Measurements from ENCODE around the gene TRIM66.

DNA sequence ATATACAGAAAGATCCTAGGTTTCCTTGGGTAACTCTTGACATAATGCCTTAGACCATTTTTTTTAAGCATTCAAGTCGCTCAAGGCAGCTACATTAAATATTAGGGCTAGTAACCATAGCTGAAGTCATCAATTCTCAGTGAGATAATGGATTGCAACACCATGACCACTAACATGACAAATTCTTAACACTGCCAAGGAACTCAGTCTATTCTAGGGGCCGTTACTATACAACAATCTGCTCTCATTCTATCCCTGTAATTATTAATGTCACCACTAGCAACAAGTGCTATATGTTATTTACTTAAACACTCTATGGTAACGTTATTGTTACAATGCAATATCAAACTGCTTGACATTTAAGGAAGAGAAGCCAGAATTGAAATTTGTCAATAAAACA lies 85.3 kb downstream of the TRIM66 start:
- TF ChIP-seq, protein P1, sequence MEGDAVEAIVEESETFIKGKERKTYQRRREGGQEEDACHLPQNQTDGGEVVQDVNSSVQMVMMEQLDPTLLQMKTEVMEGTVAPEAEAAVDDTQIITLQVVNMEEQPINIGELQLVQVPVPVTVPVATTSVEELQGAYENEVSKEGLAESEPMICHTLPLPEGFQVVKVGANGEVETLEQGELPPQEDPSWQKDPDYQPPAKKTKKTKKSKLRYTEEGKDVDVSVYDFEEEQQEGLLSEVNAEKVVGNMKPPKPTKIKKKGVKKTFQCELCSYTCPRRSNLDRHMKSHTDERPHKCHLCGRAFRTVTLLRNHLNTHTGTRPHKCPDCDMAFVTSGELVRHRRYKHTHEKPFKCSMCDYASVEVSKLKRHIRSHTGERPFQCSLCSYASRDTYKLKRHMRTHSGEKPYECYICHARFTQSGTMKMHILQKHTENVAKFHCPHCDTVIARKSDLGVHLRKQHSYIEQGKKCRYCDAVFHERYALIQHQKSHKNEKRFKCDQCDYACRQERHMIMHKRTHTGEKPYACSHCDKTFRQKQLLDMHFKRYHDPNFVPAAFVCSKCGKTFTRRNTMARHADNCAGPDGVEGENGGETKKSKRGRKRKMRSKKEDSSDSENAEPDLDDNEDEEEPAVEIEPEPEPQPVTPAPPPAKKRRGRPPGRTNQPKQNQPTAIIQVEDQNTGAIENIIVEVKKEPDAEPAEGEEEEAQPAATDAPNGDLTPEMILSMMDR (IDR thresholded peaks at IDR 0.05), result no peak
- TF ChIP-seq POLR2A (IDR thresholded peaks at IDR 0.05), result no peak

Measured in thyroid gland (tissue), 4 donors.